Neural cell (in vitro differentiated cells): Measurements from ENCODE around the gene MARK3. TPM values are rescaled to one million over a fixed set of nuclear protein-coding genes. Genes with fewer than 3 reads are reported as not detected.

Source experiments
- H2AFZ ChIP-seq: fragments of 200-600, 300-800 bp; sonication (generic), shearing (Covaris generic); 2 replicates; pipeline ENCODE4 v1.6.0; 2014; ENCODE audit warnings: low read depth, mild to moderate bottlenecking, antibody characterized with exemption, low read length, moderate library complexity
- H3F3A ChIP-seq: fragments of 200-600 bp; shearing (Covaris generic); 2 replicates; pipeline ENCODE4 v1.6.1; 2016; ENCODE audit warnings: mild to moderate bottlenecking, moderate library complexity, mixed read lengths, antibody characterized with exemption, low read length; ENCODE audit not compliant: insufficient read depth, poor library complexity, severe bottlenecking
- H3K27ac ChIP-seq: fragments of 200-600, 300-800 bp; sonication (generic), shearing (Covaris generic); 2 replicates; pipeline ENCODE4 v1.5.1; 2014; ENCODE audit warnings: mild to moderate bottlenecking, low read length, moderate library complexity
- H3K27me3 ChIP-seq: fragments of 300-800, 200-600 bp; sonication (generic), shearing (Covaris generic); 2 replicates; pipeline ENCODE4 v1.6.0; 2014; ENCODE audit warnings: mild to moderate bottlenecking, low read depth, low read length, moderate library complexity; ENCODE audit not compliant: insufficient read depth
- H3K36me3 ChIP-seq: fragments of 300-800, 200-600 bp; sonication (generic), shearing (Covaris generic); 2 replicates; pipeline ENCODE4 v1.5.1; 2014; ENCODE audit warnings: mild to moderate bottlenecking, antibody characterized with exemption, low read length, moderate library complexity; ENCODE audit not compliant: insufficient read depth
- H3K4me2 ChIP-seq: fragments of 300-800, 200-600 bp; sonication (generic), shearing (Covaris generic); 2 replicates; pipeline ENCODE4 v1.6.0; 2014; ENCODE audit warnings: mild to moderate bottlenecking, low read length
- H3K4me3 ChIP-seq: fragments of 300-800, 200-600 bp; sonication (generic), shearing (Covaris generic); 2 replicates; pipeline ENCODE4 v1.5.1; 2014; ENCODE audit warnings: mild to moderate bottlenecking, low read length, moderate library complexity
- H3K79me2 ChIP-seq: fragments of 200-600 bp; shearing (Covaris generic); replicated peaks from 2 replicates; pipeline ENCODE4 v1.6.0; 2014; ENCODE audit warnings: mild to moderate bottlenecking, low read length, moderate library complexity; ENCODE audit not compliant: insufficient read depth
- H3K9ac ChIP-seq: fragments of 300-800, 200-600 bp; sonication (generic), shearing (Covaris generic); 2 replicates; pipeline ENCODE4 v1.6.1; 2016; ENCODE audit warnings: mild to moderate bottlenecking, low read length, mixed read lengths
- H3K9me2 ChIP-seq: fragments of 200-600 bp; shearing (Covaris generic); 2 replicates; pipeline ENCODE4 v1.6.1; 2016; ENCODE audit warnings: mild to moderate bottlenecking, low read length, mixed read lengths; ENCODE audit not compliant: insufficient read depth
- H3K9me3 ChIP-seq: fragments of 200-600, 300-800 bp; sonication (generic), shearing (Covaris generic); 2 replicates; pipeline ENCODE4 v1.6.1; 2016; ENCODE audit warnings: mild to moderate bottlenecking, mixed run types, low read length, moderate library complexity, mixed read lengths
- H4K20me1 ChIP-seq: fragments of 200-600 bp; shearing (Covaris generic); 2 replicates; pipeline ENCODE4 v1.6.1; 2016; ENCODE audit warnings: mild to moderate bottlenecking, mixed run types; ENCODE audit not compliant: insufficient read depth
- CTCF ChIP-seq: fragments of 450-650 bp; IDR thresholded peaks from 2 replicates; pipeline ENCODE4 v1.5.1; 2014; ENCODE audit warnings: antibody characterized with exemption, mild to moderate bottlenecking, moderate library complexity; ENCODE audit not compliant: poor library complexity, severe bottlenecking
- EP300 ChIP-seq: fragments of 450-650 bp; conservative IDR thresholded peaks from 2 replicates; pipeline ENCODE4 v1.6.1; 2014; ENCODE audit warnings: antibody characterized with exemption, mild to moderate bottlenecking, moderate library complexity; ENCODE audit not compliant: poor library complexity, severe bottlenecking
- EZH2 ChIP-seq: fragments of 200-600, 300-800 bp; shearing (Covaris generic), sonication (generic); IDR thresholded peaks from 2 replicates; pipeline ENCODE4 v1.6.1; 2014; ENCODE audit warnings: antibody characterized with exemption, low read length, borderline replicate concordance, mild to moderate bottlenecking; ENCODE audit not compliant: insufficient read depth, poor library complexity, severe bottlenecking
- MXI1 ChIP-seq: fragments of 450-650 bp; conservative IDR thresholded peaks from 2 replicates; pipeline ENCODE4 v1.6.1; 2014; ENCODE audit warnings: antibody characterized with exemption, mild to moderate bottlenecking; ENCODE audit not compliant: poor library complexity, severe bottlenecking
- RAD21 ChIP-seq: fragments of 450-650 bp; conservative IDR thresholded peaks from 2 replicates; pipeline ENCODE4 v1.6.1; 2014; ENCODE audit warnings: antibody characterized with exemption, mild to moderate bottlenecking, moderate library complexity
- REST ChIP-seq: IDR thresholded peaks from 2 replicates; pipeline ENCODE4 v1.6.1; 2012; ENCODE audit warnings: borderline replicate concordance
- SMC3 ChIP-seq: fragments of 450-650 bp; conservative IDR thresholded peaks from 2 replicates; pipeline ENCODE4 v1.6.1; 2014; ENCODE audit warnings: antibody characterized with exemption, mild to moderate bottlenecking, moderate library complexity; ENCODE audit not compliant: poor library complexity
- TAF1 ChIP-seq: IDR thresholded peaks from 2 replicates; pipeline ENCODE4 v1.6.1; 2012; ENCODE audit warnings: low read depth
- polyA plus RNA-seq: library from polyadenylated mRNA; depleted of rRNA; stranded (reverse); fragments of >200 nt; gene quantifications from 2 replicates; pipeline ENCODE4 v1.2.3, GENCODE V29; 2014

Gene MARK3
- polyA plus RNA-seq, 1 donor from 2014 or later = 158 TPM

GRCh38 chr14:103539056-103539825 is 154.0 kb downstream of the MARK3 start:
- Histone ChIP-seq H4K20me1 (no peaks in the 10 kb centered on the region), H3K4me2 (no peak overlapping the region), H3K4me3 (no peak overlapping the region), H3K9me2 (no peaks in the 10 kb centered on the region), H3K9ac (no peak overlapping the region), H3K36me3 (no peaks in the 10 kb centered on the region), H2AFZ (no peak overlapping the region), H3F3A (no peaks in the 10 kb centered on the region), H3K9me3 (no peaks in the 10 kb centered on the region), H3K27ac (no peak overlapping the region), H3K27me3 (no peaks in the 10 kb centered on the region), H3K79me2 (no peaks in the 10 kb centered on the region)
- no peak for TF ChIP-seq MXI1
- TF ChIP-seq EP300 = no peak
- TF ChIP-seq RAD21 = no peak
- TF ChIP-seq EZH2 = no peak
- TF ChIP-seq REST = no peak
- TF ChIP-seq SMC3 = no peak
- no peak for TF ChIP-seq CTCF
- no peak for TF ChIP-seq TAF1

- no peak overlapping the region for H3K4me3 ChIP-seq
- H3K4me2 ChIP-seq = no peak overlapping the region
- TF ChIP-seq TAF1 (no peak), CTCF (no peak), MXI1 (no peak), RAD21 (no peak), SMC3 (no peak), EP300 (no peak), EZH2 (no peak)
- no peaks in the 10 kb centered on the region for H3K9me2 ChIP-seq
- no peaks in the 10 kb centered on the region for H3K79me2 ChIP-seq
- H3K36me3 ChIP-seq = no peaks in the 10 kb centered on the region
- H4K20me1 ChIP-seq = no peaks in the 10 kb centered on the region
- no peak overlapping the region for H3K27ac ChIP-seq
- H3K9ac ChIP-seq = no peak overlapping the region
- H3F3A ChIP-seq = no peaks in the 10 kb centered on the region
- H3K9me3 ChIP-seq = no peaks in the 10 kb centered on the region
- H2AFZ ChIP-seq = no peak overlapping the region
- no peaks in the 10 kb centered on the region for H3K27me3 ChIP-seq
These were observed 155.8 kb downstream of the MARK3 start for GRCh38 chr14:103540821-103541708.
